Peyer's patch (tissue), 4 donors: ENCODE data around the gene CAB39L. TPM values are rescaled to one million over a fixed set of nuclear protein-coding genes. Genes with fewer than 3 reads are reported as not detected.

ENCODE experiments used
- DNase-seq, 3 donors: peaks; one replicate each; pipeline ENCODE4 v3.0.0-alpha.2; 2017 to 2019
- H3K27ac ChIP-seq, 4 donors: fragments of 200-600 bp; sonication (generic); one replicate each; pipeline ENCODE4 v1.5.1; 2016 to 2019
- H3K27me3 ChIP-seq, 2 donors: fragments of 200-600 bp; sonication (generic); one replicate each; pipeline ENCODE4 v1.5.1; 2019
- H3K36me3 ChIP-seq, 3 donors: fragments of 200-600 bp; sonication (generic); one replicate each; pipeline ENCODE4 v1.5.1; 2016 to 2019
- H3K4me1 ChIP-seq, 4 donors: fragments of 200-600 bp; sonication (generic); one replicate each; pipeline ENCODE4 v1.5.1; 2016 to 2019
- H3K4me3 ChIP-seq, 4 donors: fragments of 200-600 bp; sonication (generic); 1 replicate in 3 of 4; 2 replicates in 1 of 4; pipeline ENCODE4 v1.5.1; 2016 to 2019; ENCODE audit warnings: mild to moderate bottlenecking in 1 of 4
- H3K9me3 ChIP-seq, 4 donors: fragments of 200-600 bp; sonication (generic); one replicate each; pipeline ENCODE4 v1.5.1; 2016 to 2019; ENCODE audit warnings: mild to moderate bottlenecking in 1 of 4
- CTCF ChIP-seq, 6 experiments: fragments of 450-650 bp in 4 of 6; fragments of 200-600 bp in 2 of 6; sonication (generic) in 1 of 6; IDR thresholded peaks; one replicate each; pipeline ENCODE4 v1.5.1; 2017 to 2019; ENCODE audit warnings: antibody characterized with exemption in 6 of 6, mild to moderate bottlenecking in 3 of 6, moderate library complexity in 1 of 6
- POLR2A ChIP-seq, 2 donors: fragments of 450-650 bp; IDR thresholded peaks; one replicate each; pipeline ENCODE4 v1.5.1; 2017; ENCODE audit warnings: antibody characterized with exemption in 2 of 2, mild to moderate bottlenecking in 2 of 2, moderate library complexity in 2 of 2
- total RNA-seq, 4 donors: library from RNA; depleted of rRNA; stranded (reverse); fragments of >200 nt; gene quantifications; one replicate each; pipeline ENCODE4 v1.1.0, GENCODE V29; 2016

Gene CAB39L
- total RNA-seq, 4 donors from 2014 or later, result 8.3 to 28.9 (median 11.6) TPM

- H3K4me1 ChIP-seq, result peaks cover 0 to 9% (median 0%) of the 10 kb centered on the region in 4 donors
Observed at GRCh38 chr13:49370371-49370770, 73.5 kb downstream of the CAB39L start.

GRCh38 chr13:49369866-49370265 lies 74.0 kb downstream of the CAB39L start:
- Histone ChIP-seq H3K9me3 (no peaks in the 10 kb centered on the region), H3K4me1 (peaks cover 0 to 9% (median 0%) of the 10 kb centered on the region in 4 donors), H3K27me3 (no peaks in the 10 kb centered on the region), H3K36me3 (no peaks in the 10 kb centered on the region), H3K4me3 (no peak overlapping the region), H3K27ac (no peak overlapping the region)
- no peak for DNase-seq
- TF ChIP-seq POLR2A (IDR thresholded peaks at IDR 0.05), result no peak

More at GRCh38 chr13:49370371-49370770, 73.5 kb downstream of the CAB39L start:
- no peaks in the 10 kb centered on the region for H3K27me3 ChIP-seq
- no peak overlapping the region for H3K27ac ChIP-seq
- TF ChIP-seq POLR2A (IDR thresholded peaks at IDR 0.05) (no peak), CTCF (IDR thresholded peaks at IDR 0.05) (no peak)
- H3K9me3 ChIP-seq, result no peaks in the 10 kb centered on the region
- no peaks in the 10 kb centered on the region for H3K36me3 ChIP-seq
- no peak for DNase-seq
- no peak overlapping the region for H3K4me3 ChIP-seq

- Histone ChIP-seq H3K27me3 (no peaks in the 10 kb centered on the region), H3K4me3 (no peak overlapping the region), H3K4me1 (peaks cover 0 to 9% (median 0%) of the 10 kb centered on the region in 4 donors), H3K27ac (no peak overlapping the region), H3K9me3 (no peaks in the 10 kb centered on the region), H3K36me3 (no peaks in the 10 kb centered on the region)
- TF ChIP-seq CTCF (IDR thresholded peaks at IDR 0.05) (no peak), POLR2A (IDR thresholded peaks at IDR 0.05) (no peak)
- no peak for DNase-seq
Observed at GRCh38 chr13:49368688-49369087, 75.2 kb downstream of the CAB39L start.

- Histone ChIP-seq H3K27me3 (no peaks in the 10 kb centered on the region), H3K36me3 (no peaks in the 10 kb centered on the region), H3K27ac (peak overlapping the region in 1 of 4 donors; percentile 27), H3K4me3 (no peak overlapping the region), H3K9me3 (no peaks in the 10 kb centered on the region), H3K4me1 (peaks cover 0 to 9% (median 0%) of the 10 kb centered on the region in 4 donors)
- DNase-seq, result no peak
- TF ChIP-seq POLR2A (IDR thresholded peaks at IDR 0.05) (no peak), CTCF (IDR thresholded peaks at IDR 0.05) (no peak)
Observed at GRCh38 chr13:49367640-49368422, 76.0 kb downstream of the CAB39L start.

- Histone ChIP-seq H3K36me3 (no peaks in the 10 kb centered on the region), H3K9me3 (no peaks in the 10 kb centered on the region), H3K4me3 (no peak overlapping the region), H3K27me3 (no peaks in the 10 kb centered on the region), H3K27ac (no peak overlapping the region), H3K4me1 (peaks cover 0 to 4% (median 0%) of the 10 kb centered on the region in 4 donors)
- TF ChIP-seq CTCF (IDR thresholded peaks at IDR 0.05) (no peak), POLR2A (IDR thresholded peaks at IDR 0.05) (no peak)
- DNase-seq, result no peak
Observed at GRCh38 chr13:49366841-49367240, 77.0 kb downstream of the CAB39L start.

- Histone ChIP-seq H3K27me3 (no peaks in the 10 kb centered on the region), H3K36me3 (no peaks in the 10 kb centered on the region), H3K27ac (no peak overlapping the region), H3K9me3 (no peaks in the 10 kb centered on the region), H3K4me1 (no peaks in the 10 kb centered on the region), H3K4me3 (no peak overlapping the region)
- DNase-seq, result no peak
- TF ChIP-seq POLR2A (IDR thresholded peaks at IDR 0.05), result no peak
Observed at GRCh38 chr13:49357694-49358093, 86.2 kb downstream of the CAB39L start.
